ENCODE data around the gene GIGYF1. TPM values are rescaled to one million over a fixed set of nuclear protein-coding genes. Genes with fewer than 3 reads are reported as not detected.

Gene GIGYF1
- polyA plus RNA-seq, 1 experiment: 4.4 TPM

DNA sequence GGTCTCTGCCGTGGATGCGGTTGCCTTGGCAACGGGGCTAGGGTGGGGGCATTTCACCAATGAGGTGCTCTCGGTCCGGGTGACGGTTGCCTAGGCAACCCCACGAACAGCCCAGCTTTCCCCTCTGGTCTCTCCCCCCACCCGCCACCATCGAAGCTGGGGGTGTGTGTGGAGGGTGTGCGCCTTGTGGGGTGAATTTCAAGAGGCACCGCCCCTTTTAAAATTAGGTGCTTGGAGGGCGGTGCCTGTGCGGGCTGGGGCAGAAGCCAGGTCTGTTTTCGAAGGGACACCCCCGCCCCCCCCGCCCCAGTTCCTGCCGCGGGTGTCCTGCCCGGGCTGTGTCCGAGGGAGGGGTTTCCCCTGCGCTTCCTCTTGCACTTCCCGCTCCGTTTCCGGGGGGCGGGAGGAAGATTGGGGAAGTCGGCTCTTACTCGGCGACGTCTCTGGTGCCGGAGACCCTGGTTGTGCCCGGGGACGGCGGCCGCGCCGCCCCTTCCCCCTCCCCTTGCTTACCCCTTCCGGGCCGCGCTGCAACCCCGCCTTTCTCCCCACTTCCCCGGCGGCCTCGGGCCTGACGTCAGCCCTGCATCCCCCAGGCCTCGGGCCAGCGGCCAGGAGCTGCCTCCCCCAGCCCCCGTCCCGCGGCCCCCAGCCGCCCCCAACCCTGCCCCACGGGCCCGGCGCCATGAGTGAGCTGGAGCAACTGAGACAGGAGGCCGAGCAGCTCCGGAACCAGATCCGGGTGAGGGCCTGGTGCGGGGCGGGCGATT, 18.3 kb downstream of the GIGYF1 start:
- H3K27ac ChIP-seq (ENCODE audit: low read depth, low read length): peak overlapping the region; percentile 21
- POLR2A ChIA-PET: interaction anchor here (0.6 kb wide), 1 partner anchor 89 kb away, joined by 3 read pairs; the partner anchor contains the start of gene FBXO24
- H3K9me3 ChIP-seq (ENCODE audit: control insufficient read depth, insufficient read depth, low read length): no peaks in the 10 kb centered on the region; the same call in 1 of the 2 replicates
- TF ChIP-seq, protein P1, sequence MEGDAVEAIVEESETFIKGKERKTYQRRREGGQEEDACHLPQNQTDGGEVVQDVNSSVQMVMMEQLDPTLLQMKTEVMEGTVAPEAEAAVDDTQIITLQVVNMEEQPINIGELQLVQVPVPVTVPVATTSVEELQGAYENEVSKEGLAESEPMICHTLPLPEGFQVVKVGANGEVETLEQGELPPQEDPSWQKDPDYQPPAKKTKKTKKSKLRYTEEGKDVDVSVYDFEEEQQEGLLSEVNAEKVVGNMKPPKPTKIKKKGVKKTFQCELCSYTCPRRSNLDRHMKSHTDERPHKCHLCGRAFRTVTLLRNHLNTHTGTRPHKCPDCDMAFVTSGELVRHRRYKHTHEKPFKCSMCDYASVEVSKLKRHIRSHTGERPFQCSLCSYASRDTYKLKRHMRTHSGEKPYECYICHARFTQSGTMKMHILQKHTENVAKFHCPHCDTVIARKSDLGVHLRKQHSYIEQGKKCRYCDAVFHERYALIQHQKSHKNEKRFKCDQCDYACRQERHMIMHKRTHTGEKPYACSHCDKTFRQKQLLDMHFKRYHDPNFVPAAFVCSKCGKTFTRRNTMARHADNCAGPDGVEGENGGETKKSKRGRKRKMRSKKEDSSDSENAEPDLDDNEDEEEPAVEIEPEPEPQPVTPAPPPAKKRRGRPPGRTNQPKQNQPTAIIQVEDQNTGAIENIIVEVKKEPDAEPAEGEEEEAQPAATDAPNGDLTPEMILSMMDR (IDR thresholded peaks at IDR 0.05; ENCODE audit: low read depth, low read length): no peak
- DNase-seq (ENCODE audit: low read depth, low spot score): peak; percentile 18
- CTCF ChIA-PET: interaction anchor here (3.7 kb wide), 1 partner anchor 16 kb away, joined by 34 read pairs; no protein-coding TSS in a partner anchor
- H3K27me3 ChIP-seq (ENCODE audit: control insufficient read depth, insufficient read depth, low read length): no peaks in the 10 kb centered on the region
- peak overlapping the region; percentile 90 for H3K4me3 ChIP-seq (ENCODE audit: low read depth, low read length)

DNA sequence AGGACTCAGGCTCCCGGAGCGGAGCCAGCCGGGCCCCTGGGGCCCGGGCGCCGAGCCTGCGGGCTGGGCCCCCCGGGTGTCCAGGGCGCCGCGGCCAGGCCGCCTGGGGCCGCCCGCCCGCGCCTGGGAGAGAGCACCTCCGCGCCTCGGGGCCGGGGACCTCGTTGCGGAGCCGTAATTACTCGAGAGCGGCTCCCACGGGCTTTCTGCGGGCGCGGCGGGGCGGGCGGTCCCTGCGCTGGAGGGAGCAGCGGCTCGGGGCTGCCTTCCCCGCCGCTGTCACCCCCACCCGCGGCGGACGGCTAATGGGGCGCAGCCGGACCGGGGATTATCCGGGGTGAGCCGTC, 19.0 kb downstream of the GIGYF1 start:
- ChIA-PET CTCF (no interaction called here), POLR2A (interaction anchor here (0.5 to 0.6 kb wide), 2 partner anchors 43 to 196 kb away, joined by 3 read pairs; no protein-coding TSS in a partner anchor)
- Histone ChIP-seq H3K9me3 (ENCODE audit: control insufficient read depth, insufficient read depth, low read length) (no peaks in the 10 kb centered on the region; the same call in 1 of the 2 replicates), H3K4me3 (ENCODE audit: low read depth, low read length) (peak overlapping the region; percentile 90), H3K27me3 (ENCODE audit: control insufficient read depth, insufficient read depth, low read length) (peaks cover 2% of the 10 kb centered on the region), H3K27ac (ENCODE audit: low read depth, low read length) (no peak overlapping the region)
- no peak for DNase-seq (ENCODE audit: low read depth, low spot score)
- TF ChIP-seq, protein P1 (IDR thresholded peaks at IDR 0.05; ENCODE audit: low read depth, low read length): no peak

DNA sequence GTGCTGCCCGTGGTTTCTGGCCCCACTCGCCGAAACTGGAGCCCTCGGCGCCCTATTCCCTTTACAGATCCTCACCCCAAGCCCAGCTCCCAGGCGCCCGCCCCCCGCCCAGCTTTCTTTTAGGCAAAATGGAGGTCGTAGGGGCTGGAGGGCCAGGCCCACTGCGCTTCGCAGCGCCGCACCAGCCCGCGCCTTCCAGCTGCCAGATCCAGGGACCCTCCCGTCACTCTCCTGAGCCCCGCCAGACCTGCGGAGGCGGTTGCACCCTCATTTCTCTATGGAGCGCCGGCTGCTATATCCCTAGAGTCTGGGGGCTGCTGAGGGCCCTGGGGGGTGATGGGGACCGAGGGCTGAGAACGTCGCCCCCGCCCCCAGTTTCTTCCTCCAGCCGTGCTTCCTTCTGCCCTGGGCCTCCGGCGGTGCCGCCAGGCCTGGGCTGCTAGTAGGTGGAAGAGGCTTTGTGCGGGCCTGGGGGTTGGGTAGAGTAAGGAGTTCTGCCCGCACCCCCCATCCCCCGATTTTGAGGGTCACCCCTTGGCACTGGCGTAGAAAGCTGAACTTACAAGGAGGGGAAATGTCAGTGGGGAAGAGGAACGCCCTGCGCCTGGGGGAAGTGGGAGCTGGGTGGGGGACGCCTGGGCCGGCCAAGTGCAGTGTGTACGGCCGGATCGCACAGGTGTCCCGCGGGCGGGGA, 19.5 kb downstream of the GIGYF1 start:
- Histone ChIP-seq H3K4me3 (ENCODE audit: low read depth, low read length) (peak overlapping the region; percentile 90), H3K27me3 (ENCODE audit: control insufficient read depth, insufficient read depth, low read length) (peaks cover 6% of the 10 kb centered on the region), H3K27ac (ENCODE audit: low read depth, low read length) (no peak overlapping the region), H3K9me3 (ENCODE audit: control insufficient read depth, insufficient read depth, low read length) (no peaks in the 10 kb centered on the region; the same call in 1 of the 2 replicates)
- POLR2A ChIA-PET: interaction anchor here (0.5 to 0.6 kb wide), 2 partner anchors 42 to 196 kb away, joined by 3 read pairs; no protein-coding TSS in a partner anchor
- no peak for DNase-seq (ENCODE audit: low read depth, low spot score)
- CTCF ChIA-PET: no interaction called here
- TF ChIP-seq, protein P1 (IDR thresholded peaks at IDR 0.05; ENCODE audit: low read depth, low read length): no peak

DNA sequence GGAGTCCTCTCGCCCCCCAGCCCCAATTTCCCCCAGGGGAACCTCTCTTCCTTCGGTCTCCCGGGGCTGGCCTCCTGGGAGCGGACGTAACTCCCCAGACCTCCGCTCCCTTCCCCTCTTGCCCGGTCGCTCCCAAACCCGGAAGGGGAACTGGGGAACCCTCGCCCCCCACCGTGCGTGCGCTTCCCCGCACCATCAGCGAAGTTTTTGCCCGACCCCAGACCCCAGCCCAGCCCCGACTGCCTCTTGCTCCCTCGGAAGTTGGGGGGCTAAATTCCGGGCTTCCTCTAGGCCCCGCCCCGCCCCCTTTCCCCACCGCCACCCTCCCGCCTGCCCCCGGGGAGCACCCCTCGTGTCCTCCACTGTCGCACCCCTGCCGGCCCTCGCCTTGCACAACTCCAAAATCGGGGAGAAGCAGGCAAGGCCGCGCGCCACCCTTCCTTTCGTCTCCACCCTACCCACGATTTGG, 20.1 kb downstream of the GIGYF1 start:
- CTCF ChIA-PET: no interaction called here
- DNase-seq (ENCODE audit: low read depth, low spot score): no peak
- POLR2A ChIA-PET: no interaction called here

More for the DNA sequence above, 20.1 kb downstream of the GIGYF1 start:
- Histone ChIP-seq H3K27me3 (ENCODE audit: control insufficient read depth, insufficient read depth, low read length) (peaks cover 8% of the 10 kb centered on the region), H3K9me3 (ENCODE audit: control insufficient read depth, insufficient read depth, low read length) (no peaks in the 10 kb centered on the region; the same call in 1 of the 2 replicates), H3K27ac (ENCODE audit: low read depth, low read length) (peak overlapping the region; percentile 21), H3K4me3 (ENCODE audit: low read depth, low read length) (peak overlapping the region; percentile 90)
- TF ChIP-seq, protein P1 (IDR thresholded peaks at IDR 0.05; ENCODE audit: low read depth, low read length): no peak

Data from AG04450 (cell line).